ENCODE measurements around the gene MAP3K4. TPM values are rescaled to one million over a fixed set of nuclear protein-coding genes. Genes with fewer than 3 reads are reported as not detected.

MAP3K4 gene
- total RNA-seq, 4 donors from 2014 or later: 17.2 to 35.2 (median 23.7) TPM

DNA sequence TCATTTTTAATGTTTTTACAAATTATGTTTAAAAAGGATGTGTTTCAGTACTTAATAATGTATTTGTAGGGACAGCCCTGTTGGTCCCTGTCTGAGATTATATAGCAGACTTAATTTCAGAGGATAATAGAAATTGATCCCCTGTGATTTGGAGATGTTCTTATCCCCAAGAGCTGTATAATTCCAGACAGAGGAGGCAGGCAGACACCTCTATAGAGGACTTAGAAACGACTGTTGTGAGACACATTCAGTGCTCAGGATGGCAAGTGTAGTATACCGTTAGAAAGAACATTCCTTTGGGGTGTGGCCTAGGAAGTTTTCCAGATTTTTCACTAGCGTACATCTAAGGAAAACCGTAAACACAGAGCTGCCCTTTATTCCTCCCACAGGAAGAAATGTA, 117.8 kb downstream of the MAP3K4 start:
- in situ Hi-C loops (cut with MboI; ENCODE audit: low pct_ligation_motif_present in 1 of 4, low pct_unique_long_range_greater_than_20kb in 1 of 4, low sequenced_read_pairs in 3 of 4) (loop anchor here in 1 of 4 donors (25.0 kb wide), 1 partner anchor 253 kb away; no protein-coding TSS in a partner anchor), intact Hi-C loops (cut with DNase I; ENCODE audit: low total_unique reads) (no loop called here)
- Histone ChIP-seq H3K36me3 (peaks cover 0 to 52% (median 15%) of the 10 kb centered on the region in 4 donors), H3K4me3 (no peak overlapping the region), H3K27ac (no peak overlapping the region), H3K27me3 (no peaks in the 10 kb centered on the region), H3K4me1 (no peaks in the 10 kb centered on the region), H3K9me3 (no peaks in the 10 kb centered on the region)
- TF ChIP-seq POLR2A (IDR thresholded peaks at IDR 0.05): no peak
- TF ChIP-seq POLR2AphosphoS5 (IDR thresholded peaks at IDR 0.05): no peak
- no peak for TF ChIP-seq EP300 (IDR thresholded peaks at IDR 0.05; ENCODE audit: low read depth)
- TF ChIP-seq, protein P1, sequence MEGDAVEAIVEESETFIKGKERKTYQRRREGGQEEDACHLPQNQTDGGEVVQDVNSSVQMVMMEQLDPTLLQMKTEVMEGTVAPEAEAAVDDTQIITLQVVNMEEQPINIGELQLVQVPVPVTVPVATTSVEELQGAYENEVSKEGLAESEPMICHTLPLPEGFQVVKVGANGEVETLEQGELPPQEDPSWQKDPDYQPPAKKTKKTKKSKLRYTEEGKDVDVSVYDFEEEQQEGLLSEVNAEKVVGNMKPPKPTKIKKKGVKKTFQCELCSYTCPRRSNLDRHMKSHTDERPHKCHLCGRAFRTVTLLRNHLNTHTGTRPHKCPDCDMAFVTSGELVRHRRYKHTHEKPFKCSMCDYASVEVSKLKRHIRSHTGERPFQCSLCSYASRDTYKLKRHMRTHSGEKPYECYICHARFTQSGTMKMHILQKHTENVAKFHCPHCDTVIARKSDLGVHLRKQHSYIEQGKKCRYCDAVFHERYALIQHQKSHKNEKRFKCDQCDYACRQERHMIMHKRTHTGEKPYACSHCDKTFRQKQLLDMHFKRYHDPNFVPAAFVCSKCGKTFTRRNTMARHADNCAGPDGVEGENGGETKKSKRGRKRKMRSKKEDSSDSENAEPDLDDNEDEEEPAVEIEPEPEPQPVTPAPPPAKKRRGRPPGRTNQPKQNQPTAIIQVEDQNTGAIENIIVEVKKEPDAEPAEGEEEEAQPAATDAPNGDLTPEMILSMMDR (IDR thresholded peaks at IDR 0.05): no peak
- no peak for DNase-seq
- 83 to 86% methylated on average over 4 of the region's 4 CpGs for WGBS, 2 donors (ENCODE audit: low coverage in 1 of 2)

DNA sequence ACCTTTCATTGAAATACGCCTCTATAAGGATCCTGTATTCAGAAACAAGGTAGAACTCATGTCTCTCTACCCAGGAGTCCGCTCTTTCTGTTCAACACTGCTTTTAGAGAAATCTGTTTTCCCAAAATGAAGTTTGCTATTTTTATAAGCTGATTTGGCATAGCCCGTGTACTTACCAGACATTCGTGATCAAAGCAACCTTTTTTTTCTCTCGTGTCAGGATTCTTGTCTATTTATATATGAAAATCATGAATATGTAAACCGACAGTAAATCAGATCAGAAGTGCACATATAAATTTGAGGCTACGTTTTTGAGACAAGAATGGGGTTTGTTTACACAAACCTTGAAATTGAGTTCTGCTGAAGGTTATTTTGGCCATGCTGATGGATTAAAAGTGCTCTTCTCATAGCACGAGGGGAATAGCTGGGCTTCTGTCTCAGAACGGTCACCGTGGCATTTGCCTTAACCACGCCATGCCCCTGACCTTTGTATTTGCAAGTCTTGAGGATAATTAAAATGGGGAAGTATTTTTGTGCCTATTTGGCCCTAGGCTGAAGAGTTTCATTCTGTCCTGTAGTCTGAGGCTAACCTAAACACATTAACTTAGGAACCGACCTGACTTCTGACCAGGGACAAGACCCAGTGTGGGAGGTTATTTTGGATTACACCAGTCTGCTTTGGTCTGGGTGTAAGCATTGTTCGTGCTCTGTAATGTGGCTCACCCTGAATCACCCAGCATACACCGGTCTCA, 118.6 kb downstream of the MAP3K4 start:
- Histone ChIP-seq H3K4me3 (no peak overlapping the region), H3K36me3 (peaks cover 0 to 60% (median 15%) of the 10 kb centered on the region in 4 donors), H3K4me1 (no peaks in the 10 kb centered on the region), H3K27me3 (no peaks in the 10 kb centered on the region), H3K9me3 (no peaks in the 10 kb centered on the region), H3K27ac (no peak overlapping the region)
- no peak for TF ChIP-seq POLR2A (IDR thresholded peaks at IDR 0.05)
- no peak for TF ChIP-seq POLR2AphosphoS5 (IDR thresholded peaks at IDR 0.05)
- no peak for TF ChIP-seq EP300 (IDR thresholded peaks at IDR 0.05; ENCODE audit: low read depth)
- TF ChIP-seq, protein P1 (IDR thresholded peaks at IDR 0.05): no peak
- intact Hi-C loops (cut with DNase I; ENCODE audit: low total_unique reads) (loop anchor here (10.0 kb wide), 1 partner anchor 185 kb away; no protein-coding TSS in a partner anchor), in situ Hi-C loops (cut with MboI; ENCODE audit: low pct_ligation_motif_present in 1 of 4, low pct_unique_long_range_greater_than_20kb in 1 of 4, low sequenced_read_pairs in 3 of 4) (loop anchor here in 1 of 4 donors (25.0 kb wide), 1 partner anchor 252 kb away; no protein-coding TSS in a partner anchor)
- 79 to 82% methylated on average over 8 to 14 of the region's 14 CpGs for WGBS, 2 donors (ENCODE audit: low coverage in 1 of 2)
- DNase-seq: no peak

DNA sequence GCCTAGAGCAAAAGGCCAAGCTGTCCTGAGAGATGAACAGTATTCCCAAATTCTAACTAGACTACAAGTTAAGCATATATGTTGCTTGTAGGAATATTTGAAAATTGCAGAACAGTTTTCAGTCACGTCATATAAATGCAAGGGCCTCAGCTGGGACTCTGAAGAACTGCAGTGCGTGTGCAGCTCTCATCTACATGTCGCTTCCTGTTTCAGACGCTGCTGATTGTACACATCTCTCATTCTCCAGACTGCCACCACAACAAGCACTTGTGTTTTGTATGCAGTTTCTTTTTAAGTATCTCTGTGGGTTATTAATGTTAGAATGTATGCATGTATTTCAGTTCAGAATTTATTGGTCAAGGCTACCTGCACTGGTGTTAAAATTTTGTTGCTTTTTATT, 119.7 kb downstream of the MAP3K4 start:
- TF ChIP-seq POLR2A (IDR thresholded peaks at IDR 0.05) (no peak), POLR2AphosphoS5 (IDR thresholded peaks at IDR 0.05) (no peak), EP300 (IDR thresholded peaks at IDR 0.05; ENCODE audit: low read depth) (no peak)
- TF ChIP-seq, protein P1 (IDR thresholded peaks at IDR 0.05): no peak
- 55 to 78% methylated on average over 4 of the region's 4 CpGs for WGBS, 2 donors (ENCODE audit: low coverage in 1 of 2)
- in situ Hi-C loops (cut with MboI; ENCODE audit: low pct_ligation_motif_present in 1 of 4, low pct_unique_long_range_greater_than_20kb in 1 of 4, low sequenced_read_pairs in 3 of 4) (loop anchor here in 1 of 4 donors (25.0 kb wide), 1 partner anchor 251 kb away; no protein-coding TSS in a partner anchor), intact Hi-C loops (cut with DNase I; ENCODE audit: low total_unique reads) (loop anchor here (10.0 kb wide), 1 partner anchor 186 kb away; no protein-coding TSS in a partner anchor)
- DNase-seq: no peak
- H3K9me3 ChIP-seq: no peaks in the 10 kb centered on the region
- H3K36me3 ChIP-seq: peaks cover 0 to 69% (median 20%) of the 10 kb centered on the region in 4 donors
- H3K4me1 ChIP-seq: no peaks in the 10 kb centered on the region
- no peaks in the 10 kb centered on the region for H3K27me3 ChIP-seq
- H3K27ac ChIP-seq: no peak overlapping the region
- no peak overlapping the region for H3K4me3 ChIP-seq

- WGBS, 2 donors (ENCODE audit: low coverage in 1 of 2): 83 to 88% methylated on average over 2 to 3 of the region's 3 CpGs
- intact Hi-C loops (cut with DNase I; ENCODE audit: low total_unique reads): loop anchor here (10.0 kb wide), 1 partner anchor 191 kb away; no protein-coding TSS in a partner anchor
- Histone ChIP-seq H3K36me3 (peaks cover 0 to 55% (median 23%) of the 10 kb centered on the region in 4 donors), H3K9me3 (no peaks in the 10 kb centered on the region), H3K27me3 (no peaks in the 10 kb centered on the region), H3K4me1 (no peaks in the 10 kb centered on the region), H3K4me3 (no peak overlapping the region), H3K27ac (no peak overlapping the region)
- TF ChIP-seq, protein P1 (IDR thresholded peaks at IDR 0.05): no peak
- TF ChIP-seq POLR2AphosphoS5 (IDR thresholded peaks at IDR 0.05): no peak
- no peak for DNase-seq
- in situ Hi-C loops (cut with MboI; ENCODE audit: low pct_ligation_motif_present in 1 of 4, low pct_unique_long_range_greater_than_20kb in 1 of 4, low sequenced_read_pairs in 3 of 4): loop anchor here in 1 of 4 donors (25.0 kb wide), 1 partner anchor 247 kb away; no protein-coding TSS in a partner anchor
Measured at GRCh38 chr6:161115468-161115867, 123.9 kb downstream of the MAP3K4 start.
